ENCODE measurements around the gene TBC1D5. TPM values are rescaled to one million over a fixed set of nuclear protein-coding genes. Genes with fewer than 3 reads are reported as not detected.

Gene TBC1D5
- total RNA-seq, 1 donor from 2014 or later, result 108 TPM

DNA sequence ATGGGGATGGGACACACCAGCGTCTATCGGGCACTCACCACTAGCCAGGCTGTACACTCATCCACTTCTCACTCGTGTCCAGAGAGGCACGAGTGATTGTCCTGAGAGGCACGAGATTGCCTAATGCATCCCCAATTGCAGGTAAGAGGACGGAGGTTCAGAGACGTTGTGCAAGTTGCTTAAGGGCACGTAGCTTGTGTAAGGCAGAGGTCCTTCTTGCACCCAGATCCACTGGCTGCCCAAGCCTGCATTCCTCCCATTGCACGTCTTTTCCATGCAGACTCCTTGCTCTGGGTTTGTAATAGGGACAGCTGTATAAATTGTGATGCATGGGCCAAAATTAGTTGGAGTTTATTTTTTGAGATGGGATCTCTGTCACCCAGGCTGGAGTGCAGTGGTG is 593.4 kb downstream of the TBC1D5 start:
- no peak overlapping the region for H2AFZ ChIP-seq (replicated peaks)
- H3F3A ChIP-seq (ENCODE audit: low read depth), result no peaks in the 10 kb centered on the region
- DNase-seq (ENCODE audit: low spot score), result no peak
- no peak overlapping the region for H3K9ac ChIP-seq
- no peaks in the 10 kb centered on the region for H3K4me1 Mint-ChIP-seq
- H3K27me3 ChIP-seq, result no peaks in the 10 kb centered on the region
- H3K36me3 ChIP-seq, result no peaks in the 10 kb centered on the region
- H3K9me3 Mint-ChIP-seq, result peaks cover 9% of the 10 kb centered on the region
- H3K4me3 Mint-ChIP-seq, result no peak overlapping the region
- no peaks in the 10 kb centered on the region for H4K20me1 ChIP-seq (ENCODE audit: low read depth)
- peaks cover 12% of the 10 kb centered on the region for H3K36me3 Mint-ChIP-seq
- H3K9me3 ChIP-seq (ENCODE audit: low read depth), result no peaks in the 10 kb centered on the region
- H3K27me3 Mint-ChIP-seq (ENCODE audit: insufficient read depth, low read depth), result peaks cover 2% of the 10 kb centered on the region
- H3K4me2 ChIP-seq, result no peak overlapping the region
- no peaks in the 10 kb centered on the region for H3K4me1 ChIP-seq
- no peaks in the 10 kb centered on the region for H3K79me2 ChIP-seq (ENCODE audit: low read depth)
- H3K27ac Mint-ChIP-seq, result no peak overlapping the region
- H3K27ac ChIP-seq, result no peak overlapping the region
- TF ChIP-seq EZH2phosphoT487 (IDR thresholded peaks at IDR 0.05), result no peak
- TF ChIP-seq, protein P1, sequence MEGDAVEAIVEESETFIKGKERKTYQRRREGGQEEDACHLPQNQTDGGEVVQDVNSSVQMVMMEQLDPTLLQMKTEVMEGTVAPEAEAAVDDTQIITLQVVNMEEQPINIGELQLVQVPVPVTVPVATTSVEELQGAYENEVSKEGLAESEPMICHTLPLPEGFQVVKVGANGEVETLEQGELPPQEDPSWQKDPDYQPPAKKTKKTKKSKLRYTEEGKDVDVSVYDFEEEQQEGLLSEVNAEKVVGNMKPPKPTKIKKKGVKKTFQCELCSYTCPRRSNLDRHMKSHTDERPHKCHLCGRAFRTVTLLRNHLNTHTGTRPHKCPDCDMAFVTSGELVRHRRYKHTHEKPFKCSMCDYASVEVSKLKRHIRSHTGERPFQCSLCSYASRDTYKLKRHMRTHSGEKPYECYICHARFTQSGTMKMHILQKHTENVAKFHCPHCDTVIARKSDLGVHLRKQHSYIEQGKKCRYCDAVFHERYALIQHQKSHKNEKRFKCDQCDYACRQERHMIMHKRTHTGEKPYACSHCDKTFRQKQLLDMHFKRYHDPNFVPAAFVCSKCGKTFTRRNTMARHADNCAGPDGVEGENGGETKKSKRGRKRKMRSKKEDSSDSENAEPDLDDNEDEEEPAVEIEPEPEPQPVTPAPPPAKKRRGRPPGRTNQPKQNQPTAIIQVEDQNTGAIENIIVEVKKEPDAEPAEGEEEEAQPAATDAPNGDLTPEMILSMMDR (IDR thresholded peaks at IDR 0.05), result no peak
- no peak for TF ChIP-seq EZH2 (IDR thresholded peaks at IDR 0.05)
- H3K4me3 ChIP-seq, result no peak overlapping the region

DNA sequence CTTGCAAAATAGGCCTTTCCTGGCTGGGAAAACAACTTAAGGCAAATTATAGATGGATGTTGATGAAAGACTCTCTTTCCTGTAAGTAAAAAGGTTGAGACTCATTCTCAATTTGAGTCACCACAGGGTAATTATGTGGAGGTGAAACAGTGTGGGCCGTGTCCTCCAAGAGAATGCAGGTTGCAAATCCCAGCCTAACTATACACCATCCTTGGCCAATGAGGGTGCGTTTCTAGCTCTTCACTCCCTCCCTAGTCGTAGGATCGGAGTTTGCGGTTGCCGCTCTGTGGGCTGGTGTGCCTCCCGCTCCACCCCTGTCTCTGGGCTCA is 597.8 kb downstream of the TBC1D5 start:
- H3K9me3 Mint-ChIP-seq, result no peaks in the 10 kb centered on the region

DNA sequence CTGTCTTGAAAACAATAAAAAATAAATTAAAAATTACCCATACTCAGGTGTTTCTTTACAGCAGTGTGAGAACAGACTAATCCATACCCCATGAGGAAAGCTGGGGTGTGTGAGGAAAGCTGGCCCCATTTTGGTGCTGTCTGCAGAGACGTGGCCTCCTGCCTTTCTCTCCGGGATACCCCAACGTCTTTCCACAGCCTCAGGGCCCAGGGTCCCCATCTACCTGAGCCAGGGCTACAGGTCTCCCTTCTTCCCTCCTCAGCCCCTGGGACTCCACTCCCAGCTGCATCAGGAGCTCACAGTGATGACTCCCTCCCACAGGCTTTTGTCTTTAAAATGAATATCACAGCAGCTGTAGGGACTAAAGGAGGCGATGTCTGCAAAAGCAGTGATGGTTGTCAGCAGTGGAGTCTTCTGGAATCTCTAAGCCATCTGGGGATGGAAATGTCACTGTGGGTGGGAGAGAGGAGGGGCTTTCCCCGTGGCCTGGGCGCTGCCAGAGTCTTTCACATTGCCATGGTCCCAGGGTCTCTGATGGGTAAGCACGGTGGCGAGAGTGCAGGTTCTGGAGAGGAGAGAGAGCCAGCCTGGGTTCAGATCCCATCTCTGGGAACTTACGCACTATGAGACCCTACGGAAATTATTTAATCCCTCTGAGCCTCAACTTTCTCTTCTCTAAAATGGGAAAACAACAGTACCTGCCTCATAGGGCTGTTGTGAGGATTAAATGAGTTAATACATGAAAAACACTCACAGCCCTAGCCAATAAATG is 598.4 kb downstream of the TBC1D5 start:
- no peak for DNase-seq (ENCODE audit: low spot score)
- Histone ChIP-seq H3K9me3 (ENCODE audit: low read depth) (no peaks in the 10 kb centered on the region), H3K9ac (no peak overlapping the region), H4K20me1 (ENCODE audit: low read depth) (no peaks in the 10 kb centered on the region), H3F3A (ENCODE audit: low read depth) (no peaks in the 10 kb centered on the region), H2AFZ (replicated peaks) (no peak overlapping the region), H3K4me1 (no peaks in the 10 kb centered on the region), H3K79me2 (ENCODE audit: low read depth) (no peaks in the 10 kb centered on the region), H3K27me3 (no peaks in the 10 kb centered on the region), H3K4me3 (no peak overlapping the region), H3K36me3 (no peaks in the 10 kb centered on the region), H3K4me2 (no peak overlapping the region), H3K27ac (no peak overlapping the region)
- no peaks in the 10 kb centered on the region for H3K9me3 Mint-ChIP-seq
- H3K27ac Mint-ChIP-seq, result no peak overlapping the region
- peaks cover 6% of the 10 kb centered on the region for H3K27me3 Mint-ChIP-seq (ENCODE audit: insufficient read depth, low read depth)
- TF ChIP-seq EZH2phosphoT487 (IDR thresholded peaks at IDR 0.05), result no peak
- TF ChIP-seq, protein P1 (IDR thresholded peaks at IDR 0.05), result no peak
- TF ChIP-seq EZH2 (IDR thresholded peaks at IDR 0.05), result no peak
- no peaks in the 10 kb centered on the region for H3K4me1 Mint-ChIP-seq
- no peaks in the 10 kb centered on the region for H3K36me3 Mint-ChIP-seq
- no peak overlapping the region for H3K4me3 Mint-ChIP-seq

More for the DNA sequence above, 597.8 kb downstream of the TBC1D5 start:
- Histone ChIP-seq H3K79me2 (ENCODE audit: low read depth) (no peaks in the 10 kb centered on the region), H3K27ac (no peak overlapping the region), H3K9me3 (ENCODE audit: low read depth) (no peaks in the 10 kb centered on the region), H3K36me3 (no peaks in the 10 kb centered on the region), H3K9ac (no peak overlapping the region), H4K20me1 (ENCODE audit: low read depth) (no peaks in the 10 kb centered on the region), H3K4me1 (no peaks in the 10 kb centered on the region), H2AFZ (replicated peaks) (no peak overlapping the region), H3F3A (ENCODE audit: low read depth) (no peaks in the 10 kb centered on the region), H3K27me3 (no peaks in the 10 kb centered on the region), H3K4me3 (no peak overlapping the region), H3K4me2 (no peak overlapping the region)
- H3K4me1 Mint-ChIP-seq, result no peaks in the 10 kb centered on the region
- no peaks in the 10 kb centered on the region for H3K36me3 Mint-ChIP-seq
- no peak for DNase-seq (ENCODE audit: low spot score)
- H3K27ac Mint-ChIP-seq, result no peak overlapping the region
- peaks cover 6% of the 10 kb centered on the region for H3K27me3 Mint-ChIP-seq (ENCODE audit: insufficient read depth, low read depth)
- no peak overlapping the region for H3K4me3 Mint-ChIP-seq
- TF ChIP-seq, protein P1 (IDR thresholded peaks at IDR 0.05), result no peak
- TF ChIP-seq EZH2phosphoT487 (IDR thresholded peaks at IDR 0.05), result no peak
- TF ChIP-seq EZH2 (IDR thresholded peaks at IDR 0.05), result no peak

Data from neural progenitor cell (in vitro differentiated cells).